SU-DHL-6 (cell line): ENCODE data around the gene PDCD7.

Experiments
- H2AFZ ChIP-seq: fragments of 200-600 bp; sonication (generic); 2 replicates; pipeline ENCODE4 v1.6.1; 2014; ENCODE audit warnings: low read depth, mild to moderate bottlenecking, moderate library complexity, mixed read lengths, antibody characterized with exemption, low read length; ENCODE audit not compliant: severe bottlenecking
- H3F3A ChIP-seq: fragments of 200-600 bp; shearing (Covaris generic); 2 replicates; pipeline ENCODE4 v1.6.0; 2016; ENCODE audit warnings: antibody characterized with exemption, mild to moderate bottlenecking; ENCODE audit not compliant: insufficient read depth
- H3K27ac ChIP-seq: fragments of 200-600 bp; sonication (generic); 2 replicates; pipeline ENCODE4 v1.5.1; 2016; ENCODE audit warnings: low read depth, mild to moderate bottlenecking, low read length, moderate library complexity, mixed read lengths
- H3K27me3 ChIP-seq: fragments of 200-600 bp; sonication (generic), shearing (Covaris generic); 2 replicates; pipeline ENCODE4 v1.6.0; 2014; ENCODE audit warnings: mild to moderate bottlenecking, low read length
- H3K36me3 ChIP-seq: fragments of 200-600 bp; sonication (generic); 2 replicates; pipeline ENCODE4 v1.6.1; 2014; ENCODE audit warnings: mild to moderate bottlenecking, low read length, mixed read lengths
- H3K4me2 ChIP-seq: fragments of 300-600, 200-600 bp; shearing (Covaris generic), sonication (generic); 2 replicates; pipeline ENCODE4 v1.6.0; 2014; ENCODE audit warnings: low read length, low read depth, mild to moderate bottlenecking; ENCODE audit not compliant: poor library complexity, severe bottlenecking
- H3K4me3 ChIP-seq: fragments of 200-600 bp; sonication (generic); 2 replicates; pipeline ENCODE4 v1.5.1; 2014; ENCODE audit warnings: antibody characterized with exemption, low read length, mild to moderate bottlenecking, mixed read lengths; ENCODE audit not compliant: insufficient read depth, poor library complexity, severe bottlenecking
- H3K79me2 ChIP-seq: fragments of 200-600 bp; sonication (generic); 2 replicates; pipeline ENCODE4 v1.6.1; 2014; ENCODE audit warnings: mild to moderate bottlenecking, low read length, moderate library complexity; ENCODE audit not compliant: insufficient read depth
- H3K9ac ChIP-seq: fragments of 200-600 bp; sonication (generic); 2 replicates; pipeline ENCODE4 v1.7.0; 2014; ENCODE audit warnings: mild to moderate bottlenecking, low read length
- H3K9me2 ChIP-seq: fragments of 200-600 bp; sonication (generic); replicated peaks from 2 replicates; pipeline ENCODE4 v1.6.1; 2014; ENCODE audit warnings: low read length; ENCODE audit not compliant: insufficient read depth
- H3K9me3 ChIP-seq: fragments of 200-600 bp; sonication (generic); 2 replicates; pipeline ENCODE4 v1.6.1; 2014; ENCODE audit warnings: low read length, mixed read lengths; ENCODE audit not compliant: insufficient read depth
- H4K20me1 ChIP-seq: fragments of 200-600 bp; sonication (generic); 2 replicates; pipeline ENCODE4 v1.6.1; 2014; ENCODE audit warnings: low read depth, mild to moderate bottlenecking, antibody characterized with exemption, low read length, moderate library complexity, mixed read lengths
- CTCF ChIP-seq: fragments of 200-600 bp; sonication (generic); IDR thresholded peaks from one replicate; pipeline ENCODE4 v1.5.1; 2017; ENCODE audit warnings: antibody characterized with exemption, mild to moderate bottlenecking, low read length, moderate library complexity; ENCODE audit not compliant: insufficient read depth, poor library complexity, severe bottlenecking
- EZH2phosphoT487 ChIP-seq: fragments of 200-600 bp; sonication (generic), shearing (Covaris generic); conservative IDR thresholded peaks from 2 replicates; pipeline ENCODE4 v1.6.1; 2018; ENCODE audit warnings: mild to moderate bottlenecking, antibody characterized with exemption, low read length, moderate library complexity, mixed read lengths

PDCD7 gene

GRCh38 chr15:65072617-65073016 lies 61.0 kb downstream of the PDCD7 start:
- no peak overlapping the region for H3K9ac ChIP-seq
- H3F3A ChIP-seq, result no peaks in the 10 kb centered on the region
- H3K27ac ChIP-seq, result no peak overlapping the region
- no peaks in the 10 kb centered on the region for H3K27me3 ChIP-seq
- no peaks in the 10 kb centered on the region for H4K20me1 ChIP-seq
- H3K9me2 ChIP-seq, result no peaks in the 10 kb centered on the region
- no peak overlapping the region for H3K4me2 ChIP-seq
- H3K36me3 ChIP-seq, result no peaks in the 10 kb centered on the region
- H2AFZ ChIP-seq, result no peak overlapping the region
- no peaks in the 10 kb centered on the region for H3K9me3 ChIP-seq
- no peak overlapping the region for H3K4me3 ChIP-seq
- H3K79me2 ChIP-seq, result no peaks in the 10 kb centered on the region
- TF ChIP-seq EZH2phosphoT487, result no peak
- no peak for TF ChIP-seq CTCF

GRCh38 chr15:65072027-65072426 lies 61.6 kb downstream of the PDCD7 start:
- no peak overlapping the region for H3K4me3 ChIP-seq
- TF ChIP-seq EZH2phosphoT487, result no peak
- TF ChIP-seq CTCF, result no peak
- H3K36me3 ChIP-seq, result no peaks in the 10 kb centered on the region

GRCh38 chr15:65071381-65071811 lies 62.2 kb downstream of the PDCD7 start:
- TF ChIP-seq EZH2phosphoT487, result no peak
- TF ChIP-seq CTCF, result no peak
- no peaks in the 10 kb centered on the region for H3K27me3 ChIP-seq
- no peaks in the 10 kb centered on the region for H3F3A ChIP-seq
- no peak overlapping the region for H2AFZ ChIP-seq
- no peak overlapping the region for H3K4me2 ChIP-seq
- no peaks in the 10 kb centered on the region for H4K20me1 ChIP-seq
- no peaks in the 10 kb centered on the region for H3K36me3 ChIP-seq
- H3K27ac ChIP-seq, result no peak overlapping the region
- no peaks in the 10 kb centered on the region for H3K9me3 ChIP-seq
- H3K4me3 ChIP-seq, result no peak overlapping the region
- no peak overlapping the region for H3K9ac ChIP-seq
- no peaks in the 10 kb centered on the region for H3K9me2 ChIP-seq
- H3K79me2 ChIP-seq, result no peaks in the 10 kb centered on the region

More at GRCh38 chr15:65072027-65072426, 61.6 kb downstream of the PDCD7 start:
- Histone ChIP-seq H3K9me3 (no peaks in the 10 kb centered on the region), H3K79me2 (no peaks in the 10 kb centered on the region), H3K27me3 (no peaks in the 10 kb centered on the region), H3F3A (no peaks in the 10 kb centered on the region), H3K9ac (no peak overlapping the region), H3K4me2 (no peak overlapping the region), H2AFZ (no peak overlapping the region), H4K20me1 (no peaks in the 10 kb centered on the region), H3K27ac (no peak overlapping the region), H3K9me2 (no peaks in the 10 kb centered on the region)
